Measurements from ENCODE around the gene RPL13. TPM values are rescaled to one million over a fixed set of nuclear protein-coding genes. Genes with fewer than 3 reads are reported as not detected.
A peak's percentile ranks its signal among the peaks of the same experiment; 100 is the strongest.

RPL13 gene
- total and polyA plus RNA-seq, 2 of the 4 experiments (the other 2 are of a cell fraction), result 2,098 to 3,527 TPM

GRCh38 chr16:89604764-89605163 lies 44.3 kb downstream of the RPL13 start:
- no peak overlapping the region for H3K23ac ChIP-seq (ENCODE audit: low read depth, low read length)
- TF ChIP-seq ELK1 (IDR thresholded peaks at IDR 0.05; ENCODE audit: borderline replicate concordance, low read depth, low read length), result no peak
- no peak for TF ChIP-seq CEBPB (IDR thresholded peaks at IDR 0.05; ENCODE audit: low read depth, low read length)
- peak overlapping the region; percentile 37; the same call in 1 of the 2 replicates for H2AK5ac ChIP-seq (ENCODE audit: low read depth, low read length)
- in situ Hi-C loops (cut with MboI; ENCODE audit: low sequenced_read_pairs), result no loop called here
- DNase-seq (no peak), ATAC-seq (ENCODE audit: low read depth) (no peak)
- ChIA-PET POLR2A (ENCODE audit: unreplicated experiment) (no interaction called here), CTCF (no interaction called here)
- H3K4me1 ChIP-seq (ENCODE audit: control insufficient read depth, insufficient read depth, low read length), result peaks cover 12% of the 10 kb centered on the region
- no peak overlapping the region for H4K91ac ChIP-seq (ENCODE audit: insufficient read depth, low read depth, low read length)
- H3K4me2 ChIP-seq (ENCODE audit: low read depth, low read length), result no peak overlapping the region
- H3K36me3 ChIP-seq (ENCODE audit: control insufficient read depth, insufficient read depth, low read length), result no peaks in the 10 kb centered on the region
- peak overlapping the region; percentile 42 for H2AK9ac ChIP-seq (replicated peaks; ENCODE audit: low read depth, low read length, poor library complexity)
- no peak overlapping the region for H3K9ac ChIP-seq (ENCODE audit: low read depth, low read length)
- peaks cover 15% of the 10 kb centered on the region for H4K20me1 ChIP-seq (ENCODE audit: insufficient read depth, low read length)
- no TSS peak for BruUV-seq (replicated peaks)
- WGBS, 2 experiments (ENCODE audit: extremely low coverage in 2 of 2, insufficient read length in 1 of 2), result 78% methylated on average over 6 of the region's 16 CpGs; no CpG with 5 or more reads in 1 of the 2 experiments
- H3K9me1 ChIP-seq (ENCODE audit: insufficient read depth, low read length), result peaks cover 8% of the 10 kb centered on the region
- no peak overlapping the region for H2AFZ ChIP-seq (replicated peaks; ENCODE audit: low read length, poor library complexity)
- H4K8ac ChIP-seq (ENCODE audit: low read depth in 2 of 2, low read length in 2 of 2), result no peak overlapping the region
- no peak overlapping the region for H3K4me3 ChIP-seq (ENCODE audit: insufficient read depth, low read depth, low read length)
- no peak overlapping the region for H3K18ac ChIP-seq (ENCODE audit: low read depth, low read length)
- no peak overlapping the region for H3K4ac ChIP-seq (ENCODE audit: low read depth, low read length)
- no peak overlapping the region for H2BK5ac ChIP-seq (ENCODE audit: low read depth, low read length, poor library complexity, severe bottlenecking)
- no peak overlapping the region for H3K56ac ChIP-seq (ENCODE audit: extremely low read depth, insufficient read depth, low read length)
- H4K5ac ChIP-seq (ENCODE audit: low read depth, low read length), result no peak overlapping the region
- H3K9me3 ChIP-seq (ENCODE audit: control insufficient read depth, insufficient read depth, low read length), result no peaks in the 10 kb centered on the region
- intact Hi-C loops (cut with micrococcal nuclease), result no loop called here
- no peaks in the 10 kb centered on the region for H3K79me1 ChIP-seq (ENCODE audit: low read depth in 1 of 2, low read length in 2 of 2)
- H3K27ac ChIP-seq (ENCODE audit: insufficient read depth, low read length), result no peak overlapping the region
- no peak overlapping the region for H3K14ac ChIP-seq (replicated peaks; ENCODE audit: low read depth, low read length)
- no peak overlapping the region for H2BK120ac ChIP-seq (ENCODE audit: low read depth, low read length)
- no peak overlapping the region for H2BK15ac ChIP-seq (ENCODE audit: low read depth, low read length)
- peaks cover 4% of the 10 kb centered on the region; the same call in 1 of the 2 replicates for H3K27me3 ChIP-seq (ENCODE audit: control insufficient read depth, insufficient read depth, low read length)
- H2BK20ac ChIP-seq (ENCODE audit: low read depth, low read length), result no peak overlapping the region
- dilution Hi-C loops (cut with HindIII; ENCODE audit: low sequenced_read_pairs, unreplicated experiment), result no loop called here

Data from IMR-90 (cell line).